Embryonic facial prominence (tissue), 1 donor: ENCODE measurements around the gene CSF1R.
"Not testable (repeated sequence)": the region's sequence is repeated elsewhere in the genome, so short reads cannot be mapped to it uniquely, and the experiment has no call there.

ENCODE experiments used
- DNase-seq: peaks from one replicate; pipeline ENCODE4 v3.0.0-alpha.2; 2016; ENCODE audit errors: extremely low spot score

CSF1R gene

DNA sequence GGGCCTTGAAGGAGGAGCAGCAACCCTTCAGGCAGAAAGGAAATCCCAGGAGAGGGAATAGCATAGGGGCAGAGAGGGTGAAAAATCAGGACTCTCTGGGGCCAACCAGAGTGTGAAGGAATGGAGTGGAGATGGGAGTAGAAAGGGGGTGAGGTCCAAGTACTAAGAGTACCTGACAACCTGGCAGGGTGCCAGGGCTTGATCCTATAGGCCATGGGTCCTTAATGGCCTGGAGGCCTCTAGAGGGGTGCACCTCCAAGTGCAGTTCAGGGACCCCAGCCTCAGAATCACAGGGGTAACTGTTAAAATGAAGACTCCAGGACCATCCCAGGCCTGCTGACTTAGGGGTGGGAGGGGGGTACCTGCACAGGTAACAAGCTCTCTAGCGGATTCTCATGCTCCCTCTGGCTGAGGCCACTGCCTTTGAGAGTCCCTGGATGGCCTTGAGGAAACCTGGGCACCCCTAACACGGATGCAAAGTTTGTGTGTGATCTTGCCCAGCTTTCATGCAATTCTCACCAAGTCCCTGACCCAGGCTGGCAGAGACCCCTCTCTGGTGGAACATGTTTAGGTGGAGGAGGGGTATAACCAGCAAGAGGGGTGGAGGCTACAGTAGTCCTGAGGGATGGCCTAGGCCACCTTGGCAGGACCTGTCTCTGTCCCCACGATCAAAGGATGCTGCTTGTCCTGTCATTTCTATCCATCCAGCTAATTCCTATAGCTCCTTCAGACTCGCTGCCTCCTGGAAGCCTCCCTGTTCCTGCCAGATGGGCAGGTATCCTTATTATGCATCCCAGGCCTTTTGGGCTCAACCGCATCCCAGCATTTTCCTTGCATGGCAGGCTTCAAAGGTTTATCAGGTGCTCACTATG is 17.6 kb upstream of the CSF1R start:
- DNase-seq: no peak

DNA sequence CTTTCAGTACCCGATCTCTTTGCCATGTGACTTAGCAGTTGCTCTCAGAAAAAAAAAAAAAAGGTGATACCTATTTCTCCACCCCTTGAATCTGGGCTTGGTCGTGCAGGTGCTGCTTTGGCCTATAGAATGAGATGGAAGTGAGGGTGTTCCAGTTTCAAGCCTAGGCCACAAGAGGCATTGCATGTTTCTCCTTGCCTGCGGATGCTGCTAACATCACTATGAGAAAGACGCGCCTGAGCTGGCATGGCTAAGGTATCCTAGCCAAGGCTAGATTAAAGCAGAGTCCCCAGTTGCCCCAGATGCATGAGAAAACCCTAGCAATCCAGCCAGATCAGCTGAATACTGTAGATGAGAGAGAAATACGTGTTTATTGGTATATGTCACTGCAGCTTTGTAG is 14.7 kb upstream of the CSF1R start:
- DNase-seq: no peak

DNA sequence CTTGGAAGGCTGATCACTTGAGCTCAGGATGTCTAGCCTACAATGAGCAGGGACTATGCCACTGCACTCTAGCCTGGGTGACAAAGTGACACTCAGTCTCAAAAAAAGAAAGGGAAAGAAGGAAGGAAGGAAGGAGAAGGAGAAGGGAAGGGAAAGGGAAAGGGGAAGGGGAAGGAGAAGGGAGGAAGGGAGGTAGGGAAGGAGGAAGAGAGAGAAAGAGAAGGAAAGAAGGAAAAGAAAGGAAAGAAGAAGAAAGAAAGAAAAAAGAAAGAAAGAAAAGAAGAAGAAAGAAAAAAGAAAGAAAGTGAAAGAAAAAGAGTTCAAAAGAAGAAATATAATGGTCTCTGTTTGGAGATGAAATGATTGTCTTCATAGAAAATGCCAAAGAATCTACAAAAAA is 10.8 kb upstream of the CSF1R start:
- DNase-seq: no peak

DNA sequence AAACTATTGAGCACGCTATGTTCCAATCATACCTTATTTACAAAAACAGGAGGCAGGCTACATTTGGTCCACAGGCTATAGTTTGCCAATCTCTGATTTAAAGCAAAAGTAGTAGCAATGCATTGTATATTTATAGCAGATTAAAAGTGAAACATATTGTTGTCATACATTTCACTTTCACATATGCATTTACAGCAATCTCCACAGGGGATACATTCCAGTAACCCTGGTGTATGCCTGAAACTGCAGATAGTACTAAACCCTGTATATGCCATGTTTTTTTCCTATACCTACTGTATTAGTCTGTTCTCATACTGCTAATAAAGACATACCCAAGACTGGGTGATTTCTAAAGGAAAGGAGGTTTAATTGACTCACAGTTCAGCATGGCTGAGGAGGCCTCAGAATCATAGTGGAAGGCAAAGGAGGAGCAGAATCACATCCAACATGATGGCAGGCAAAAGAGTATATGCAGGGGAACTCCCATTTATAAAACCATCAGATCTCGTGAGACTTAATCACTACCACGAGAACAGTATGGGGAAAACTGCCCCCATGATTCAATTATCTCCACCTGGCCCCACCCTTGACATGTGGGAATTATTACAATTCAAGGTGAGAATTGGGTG is 5.9 kb upstream of the CSF1R start:
- DNase-seq: no peak

DNA sequence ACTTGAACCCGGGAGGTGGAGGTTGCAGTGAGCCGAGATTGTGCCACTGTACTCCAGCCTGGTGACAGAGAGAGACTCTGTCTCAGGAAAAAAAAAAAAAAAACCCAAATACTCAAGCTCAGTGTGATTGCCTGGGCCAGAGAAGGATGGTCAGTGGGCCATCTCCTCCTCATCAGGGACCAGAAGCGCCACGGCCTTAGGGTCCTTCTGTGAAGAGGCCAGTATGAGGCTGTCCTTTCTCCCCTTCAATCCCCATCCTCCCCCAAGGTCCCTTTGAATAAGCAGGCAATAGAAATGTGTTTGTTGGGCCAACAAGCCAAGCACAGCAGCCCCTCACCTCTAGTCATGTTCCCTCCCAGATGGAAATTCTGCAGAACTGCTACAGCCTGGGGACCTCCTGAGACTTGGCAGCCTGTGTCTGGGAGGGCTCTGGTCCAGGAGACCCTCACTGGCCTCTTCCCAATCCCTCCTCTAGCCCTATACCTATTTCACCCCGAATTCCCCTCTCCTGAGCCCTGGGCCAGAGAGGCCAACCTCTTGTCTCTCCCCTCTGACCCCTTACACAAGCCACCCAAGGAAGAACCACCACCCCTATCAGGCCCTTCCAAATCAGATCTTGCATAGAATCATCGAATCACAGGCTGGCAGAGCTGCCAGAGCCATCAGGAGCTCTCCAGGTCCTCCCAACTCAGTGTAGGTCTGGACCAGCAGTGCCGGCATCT is 1.0 kb downstream of the CSF1R start:
- no peak for DNase-seq

DNA sequence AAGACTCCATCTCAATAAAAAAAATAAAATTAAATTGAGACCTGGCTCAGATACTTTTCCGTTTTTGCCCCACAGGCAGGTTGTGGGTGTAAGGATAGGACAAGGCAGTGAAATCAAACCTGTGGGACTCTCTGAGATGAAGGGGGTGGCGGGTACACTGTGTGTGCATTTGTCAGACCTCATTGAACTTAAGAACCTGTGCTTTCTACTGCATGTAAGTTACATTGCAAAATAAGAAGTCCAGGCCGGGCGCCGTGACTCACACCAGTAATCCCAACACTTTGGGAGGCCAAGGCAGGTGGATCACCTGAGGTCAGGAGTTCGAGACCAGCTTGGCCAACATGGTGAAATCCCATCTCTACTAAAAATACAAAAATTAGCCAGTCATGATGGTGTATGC is 1.6 kb downstream of the CSF1R start:
- not testable (repeated sequence) for DNase-seq

DNA sequence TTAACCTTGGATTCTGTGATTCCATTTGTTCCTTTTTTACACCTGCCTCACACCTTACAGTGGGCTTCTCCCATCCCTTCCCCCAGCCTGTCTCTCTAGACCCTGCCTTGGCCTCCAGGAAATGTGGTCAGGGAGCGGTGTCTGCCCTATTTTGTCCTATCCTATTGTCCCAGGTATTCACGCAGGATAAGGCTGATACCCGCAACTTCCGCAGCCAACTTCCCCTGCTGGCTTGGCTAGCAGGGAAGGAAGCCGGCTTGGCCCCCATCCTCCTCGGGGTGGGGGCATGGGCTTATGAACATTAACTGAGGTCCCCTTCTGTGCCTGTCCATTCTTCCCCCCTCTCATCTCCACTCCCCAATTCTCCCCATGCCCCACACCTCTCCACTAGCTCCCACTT is 3.5 kb downstream of the CSF1R start:
- no peak for DNase-seq

DNA sequence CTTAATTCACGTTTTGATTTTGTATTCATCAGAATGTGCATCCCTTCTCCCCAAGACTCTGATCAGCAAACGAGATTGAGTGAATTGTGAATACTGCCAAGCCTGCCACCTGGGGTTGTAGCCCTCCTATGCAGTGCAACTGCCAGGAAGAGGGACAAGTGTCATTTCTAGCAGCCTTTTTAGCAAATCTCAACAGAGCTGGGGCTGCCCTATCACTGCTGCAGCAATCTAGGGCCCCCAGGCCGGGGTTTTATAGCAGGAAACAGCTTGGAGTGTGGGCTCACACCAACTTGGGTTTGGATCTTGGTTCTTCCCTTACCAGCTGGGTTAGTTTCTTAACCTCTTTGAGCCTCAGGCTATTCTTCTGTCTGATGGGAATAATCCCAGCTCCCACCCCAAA is 4.0 kb downstream of the CSF1R start:
- DNase-seq: no peak

DNA sequence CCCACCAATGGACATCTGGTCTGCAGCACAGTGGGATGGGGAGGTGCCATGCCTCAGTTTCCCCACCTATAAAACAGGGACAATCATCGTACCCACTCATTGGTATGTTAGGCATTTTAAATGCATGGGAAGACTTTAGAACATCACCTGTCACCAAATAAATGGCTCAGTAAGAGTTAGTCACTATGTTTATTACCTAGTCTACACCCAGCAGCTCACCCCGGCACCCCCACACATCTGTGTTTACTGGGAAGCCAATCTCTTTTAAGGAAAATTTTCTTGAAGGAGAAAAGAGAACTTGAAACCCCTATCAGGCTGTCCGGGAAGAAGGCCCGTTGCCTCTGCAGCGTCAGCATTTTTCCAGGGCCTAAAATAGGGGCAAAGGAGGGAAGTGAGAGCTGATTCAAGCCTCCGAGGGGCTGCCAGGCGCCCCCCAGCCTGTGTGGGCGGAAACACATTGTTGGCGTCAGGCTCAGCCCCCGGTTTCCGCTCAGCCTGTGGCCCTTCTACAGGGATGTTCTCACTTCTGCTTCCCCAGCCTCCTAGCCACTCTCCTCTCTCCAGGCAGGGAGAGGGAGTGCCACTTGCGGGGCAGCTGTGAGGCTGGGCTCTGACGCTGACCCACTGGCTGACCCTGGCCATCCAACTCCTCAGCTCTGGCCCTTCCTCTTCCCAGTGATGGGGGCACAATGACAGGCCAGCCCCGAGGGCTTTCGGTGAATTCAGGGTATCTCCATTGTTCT is 4.6 kb downstream of the CSF1R start:
- DNase-seq: no peak

DNA sequence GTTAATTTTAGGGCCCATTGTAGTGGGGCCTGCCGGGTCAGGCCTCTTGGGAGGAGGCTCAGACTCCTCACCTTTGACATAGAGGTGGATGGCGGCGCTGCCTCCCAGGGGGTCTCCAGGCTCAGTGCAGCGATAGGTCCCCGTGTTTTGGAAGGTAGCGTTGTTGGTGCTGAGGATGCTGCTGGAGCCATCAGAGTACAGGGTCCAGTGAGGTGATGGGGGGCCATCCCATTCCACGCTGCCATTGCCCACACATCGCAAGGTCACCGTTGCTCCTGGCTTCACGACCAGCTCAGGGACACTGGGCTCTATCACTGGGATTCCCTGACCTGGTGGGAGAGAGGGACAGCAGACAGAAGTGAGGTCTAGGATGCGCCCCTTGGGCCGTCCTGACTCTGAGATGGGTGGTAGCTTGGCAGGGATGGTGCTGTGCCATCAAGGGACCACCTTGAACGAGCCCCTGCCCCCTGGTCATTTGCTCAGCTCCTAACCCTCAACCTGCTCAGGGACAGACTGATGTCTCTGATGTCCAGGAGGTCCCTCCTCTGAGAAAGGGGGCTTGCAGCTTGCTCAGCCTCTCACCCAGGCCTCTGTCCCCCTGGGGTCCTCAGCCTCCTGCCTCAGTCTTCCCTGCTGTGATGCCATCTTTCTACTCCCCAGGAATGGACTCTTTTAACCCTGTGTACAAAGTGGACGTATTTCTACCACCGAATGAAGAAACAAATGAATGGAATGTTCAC is 5.5 kb downstream of the CSF1R start:
- no peak for DNase-seq

DNA sequence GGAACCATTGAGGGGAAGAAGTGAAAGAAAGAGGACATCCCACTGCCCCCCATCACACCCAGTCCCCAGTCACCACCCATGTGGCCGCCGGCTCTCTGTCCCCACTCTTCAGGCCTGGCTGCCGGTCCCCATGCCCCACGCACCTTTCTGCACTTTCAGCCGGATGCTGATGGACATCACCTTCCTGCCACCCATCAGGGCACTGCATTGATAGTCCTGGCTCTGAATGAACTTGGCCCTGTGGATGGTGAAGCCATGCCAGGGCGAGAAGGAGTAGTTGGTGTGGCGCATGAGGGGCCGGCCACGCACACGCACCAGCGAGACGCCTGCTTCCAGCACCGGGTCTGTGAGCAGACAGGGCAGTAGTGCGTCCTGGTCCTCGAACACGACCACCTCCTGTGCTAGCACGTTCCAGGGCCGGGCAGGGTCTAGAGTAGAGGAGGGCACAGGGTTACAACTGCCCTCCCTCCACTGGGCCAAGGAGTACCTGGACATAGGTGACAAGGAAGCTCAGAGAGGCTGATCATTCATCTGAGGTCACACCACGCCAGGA is 6.4 kb downstream of the CSF1R start:
- no peak for DNase-seq

DNA sequence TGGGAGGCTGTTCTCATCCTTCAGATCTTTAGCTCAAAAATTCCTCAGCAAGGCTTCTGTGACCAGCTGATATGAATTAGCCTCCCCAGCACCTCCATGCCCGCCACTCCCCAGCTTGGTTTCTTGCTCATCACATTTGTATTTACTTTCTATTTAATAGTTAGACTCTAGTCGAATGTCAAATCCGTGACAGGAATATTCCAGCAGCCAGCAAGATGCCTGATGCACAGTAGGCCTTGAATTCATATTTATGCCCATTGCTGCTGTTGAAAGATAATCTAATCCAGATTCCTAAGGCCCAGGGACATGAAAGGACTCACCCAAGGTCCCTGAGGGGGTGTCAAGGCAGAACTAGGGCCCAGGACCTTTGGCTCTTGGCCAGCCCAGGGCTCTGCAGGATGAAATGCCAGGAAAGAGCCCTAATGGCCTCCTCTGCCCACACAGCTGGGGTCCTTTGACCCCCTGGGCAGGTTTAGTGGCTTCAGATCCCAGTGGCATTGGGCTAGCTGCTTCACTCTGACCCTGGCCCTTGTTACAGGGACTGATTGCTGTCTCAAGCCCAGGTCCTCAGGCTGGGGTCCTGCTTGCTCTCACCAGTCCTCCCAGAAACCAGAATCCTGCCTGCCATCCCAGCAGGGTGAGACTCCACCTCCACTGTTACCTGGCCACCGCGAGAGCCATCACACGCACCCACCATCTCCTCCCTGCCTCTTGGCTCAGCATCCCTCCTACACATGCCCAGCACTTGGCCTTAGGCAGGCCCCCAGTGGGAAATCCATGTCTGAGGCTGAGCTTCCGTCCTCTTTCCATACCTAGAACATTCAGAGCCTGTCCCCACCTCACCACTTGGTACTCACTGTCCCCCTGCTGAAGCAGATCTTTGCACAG is 7.3 kb downstream of the CSF1R start:
- DNase-seq: no peak

DNA sequence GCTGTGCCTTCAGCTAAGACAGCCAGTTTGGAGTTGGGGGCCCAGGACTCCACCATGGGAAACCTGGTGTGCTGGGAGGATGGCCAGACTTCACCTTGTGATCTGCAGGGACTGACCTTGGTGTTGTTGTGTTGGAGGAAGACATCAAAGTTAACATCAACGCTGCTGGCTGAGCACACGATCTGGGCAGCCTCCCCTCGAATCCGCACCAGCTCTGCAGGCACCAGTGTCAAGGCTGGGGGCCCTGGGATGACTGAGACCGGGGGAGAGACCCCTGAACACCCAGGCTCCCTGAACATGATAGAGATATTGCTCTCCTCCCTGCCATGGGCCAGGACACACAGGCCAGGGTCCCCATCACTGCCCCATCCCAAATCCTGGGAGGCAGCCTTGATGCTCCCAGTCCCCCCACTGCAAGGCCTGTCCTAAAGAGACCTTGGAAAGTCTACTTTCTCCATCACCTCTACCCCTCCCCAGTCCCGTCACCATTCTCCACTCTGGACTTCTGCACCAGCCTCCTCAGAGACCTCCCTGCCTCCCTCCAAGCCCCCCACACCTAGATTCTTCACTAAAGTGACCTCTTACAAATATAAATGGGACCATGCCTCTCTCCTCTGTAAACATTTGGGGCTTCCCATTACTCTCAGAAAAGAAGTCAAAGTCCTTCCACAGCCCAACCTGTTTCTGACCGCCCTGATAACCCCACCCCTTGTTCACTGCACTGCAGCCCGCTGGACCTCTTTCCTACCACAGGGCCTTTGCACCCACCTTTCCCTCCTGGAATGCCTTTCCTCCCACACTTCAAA is 8.2 kb downstream of the CSF1R start:
- DNase-seq: no peak

DNA sequence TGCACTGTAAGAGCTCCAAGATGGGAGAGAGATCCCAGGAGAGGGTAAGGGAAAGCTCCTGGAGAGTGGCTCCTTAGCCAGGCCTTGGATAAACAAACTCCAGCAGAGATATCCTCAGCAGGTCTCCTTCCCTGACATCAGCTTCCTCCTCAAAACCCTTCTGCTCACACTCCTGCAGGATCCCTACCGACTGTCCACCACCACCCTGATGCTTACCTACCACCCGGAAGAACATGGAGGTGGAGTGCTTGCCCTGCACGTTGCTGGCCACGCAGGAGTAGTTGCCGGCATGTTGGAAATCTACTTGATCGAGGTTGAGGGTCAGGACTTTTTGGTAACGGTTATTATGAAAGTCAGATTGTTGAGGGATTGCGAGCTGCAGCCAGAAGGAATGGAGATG is 9.3 kb downstream of the CSF1R start:
- DNase-seq: no peak

DNA sequence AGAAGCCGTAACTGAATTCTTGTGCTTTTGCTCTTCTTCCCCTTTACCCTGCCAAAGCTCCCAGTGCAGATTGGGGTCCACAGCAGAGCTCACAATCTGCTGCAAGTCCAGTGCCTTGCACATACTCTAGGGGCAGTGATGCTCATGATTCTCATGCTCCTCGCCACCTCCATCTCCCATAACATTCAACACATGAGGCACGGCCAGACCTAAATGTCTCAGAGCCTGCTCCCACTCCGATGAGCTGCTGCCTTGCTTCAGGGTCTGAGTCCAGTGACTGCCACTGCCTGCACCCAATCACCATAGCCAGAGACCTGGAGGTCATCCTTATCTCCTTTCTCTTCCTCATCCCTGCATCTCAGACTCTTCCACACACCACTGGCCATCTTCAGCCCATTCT is 10.5 kb downstream of the CSF1R start:
- DNase-seq: no peak

DNA sequence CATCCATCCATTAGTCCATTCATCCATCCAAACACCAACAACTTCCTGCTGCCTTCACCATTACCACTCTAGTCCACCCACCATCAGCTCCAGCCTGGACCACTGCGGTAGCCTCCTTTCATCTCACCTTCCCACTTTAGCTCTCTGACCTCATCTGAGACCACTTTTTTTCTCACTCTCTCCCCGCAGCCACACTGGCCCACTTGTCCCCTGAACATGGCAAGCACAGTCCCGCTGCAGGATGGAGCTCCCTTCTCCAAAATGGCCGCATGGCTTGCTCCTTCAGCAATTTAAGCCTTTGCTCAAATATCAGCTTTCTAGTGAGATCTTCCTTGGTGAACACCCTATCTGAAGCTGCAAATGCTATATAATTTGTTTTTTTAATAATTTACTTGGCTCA is 11.1 kb downstream of the CSF1R start:
- no peak for DNase-seq

DNA sequence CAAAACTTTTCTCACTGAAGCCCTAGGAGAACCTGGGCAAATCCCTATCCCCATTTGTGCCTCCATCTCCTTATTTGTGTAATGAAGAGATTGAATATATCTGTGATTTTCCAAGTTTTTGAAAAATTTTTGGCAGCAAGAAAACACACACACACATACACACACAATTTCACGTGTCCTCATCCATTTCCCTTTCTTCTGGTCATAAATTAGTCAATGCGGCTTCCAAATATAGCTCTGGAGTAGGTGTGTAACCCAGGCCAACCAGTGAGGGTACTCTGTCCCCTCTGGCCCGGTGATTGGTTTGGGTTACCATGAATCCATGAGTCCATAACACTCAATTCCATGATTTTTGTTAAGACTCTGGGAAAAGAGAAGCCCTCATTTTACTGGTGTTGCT is 12.7 kb downstream of the CSF1R start:
- no peak for DNase-seq

DNA sequence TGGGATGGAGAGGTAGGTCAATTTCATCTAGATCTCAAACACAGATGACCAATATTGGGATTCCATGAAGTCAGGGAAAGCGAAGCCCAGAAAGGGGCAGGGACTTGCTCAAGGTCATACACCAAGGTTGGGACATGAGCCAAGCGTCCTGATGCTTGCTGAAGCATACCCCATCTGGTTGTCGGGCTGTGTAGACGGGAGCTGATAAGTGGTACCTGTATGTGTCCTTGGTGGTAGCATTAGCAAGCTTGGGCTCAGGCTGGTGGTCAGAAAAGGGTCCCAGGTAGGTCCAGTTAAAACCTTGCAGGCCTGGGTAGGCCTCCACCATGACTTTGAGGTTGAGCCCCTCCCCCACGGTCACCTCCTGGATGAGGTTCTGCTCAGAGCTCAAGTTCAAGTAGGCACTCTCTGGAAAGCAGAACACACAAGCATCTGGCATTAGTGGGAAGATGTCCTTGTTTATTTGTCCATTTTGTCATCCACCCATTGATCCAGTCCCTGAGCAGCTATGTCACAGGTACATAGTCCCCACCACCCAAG is 13.2 kb downstream of the CSF1R start:
- no peak for DNase-seq

DNA sequence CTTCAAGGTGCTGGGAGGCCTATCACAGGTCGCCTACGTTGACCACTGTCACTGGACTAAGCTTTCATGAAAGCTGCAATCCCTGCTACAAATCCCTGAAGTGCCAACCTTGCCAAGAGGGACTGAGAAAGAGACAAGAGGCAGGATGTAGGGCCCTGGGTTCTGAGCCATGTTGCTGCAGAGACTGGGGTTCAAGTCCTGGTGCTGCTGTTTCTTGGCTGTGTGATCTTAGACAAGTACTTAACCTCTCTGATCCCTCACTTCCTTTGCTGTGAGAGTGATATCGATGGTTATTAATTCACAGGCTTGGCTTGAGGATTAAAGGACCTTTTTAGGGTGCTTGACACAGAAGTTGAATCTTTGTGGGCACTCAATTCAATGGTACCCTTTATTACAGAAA is 15.5 kb downstream of the CSF1R start:
- DNase-seq: no peak
